Loucy (cell line): ENCODE measurements around the gene CYP4V2.

ENCODE experiments used
- CTCF ChIP-seq: fragments of 200-600 bp; sonication (generic); conservative IDR thresholded peaks from 2 replicates; pipeline ENCODE4 v1.5.1; 2014; ENCODE audit warnings: mild to moderate bottlenecking, antibody characterized with exemption, low read length
- EZH2phosphoT487 ChIP-seq: fragments of 200-600 bp; IDR thresholded peaks from 2 replicates; pipeline ENCODE4 v1.6.1; 2018; ENCODE audit warnings: antibody characterized with exemption, mild to moderate bottlenecking, moderate library complexity, borderline replicate concordance

GRCh38 chr4:186159613-186160012 lies 31.8 kb upstream of the CYP4V2 start:
- TF ChIP-seq CTCF (peak; percentile 23; the same call in 1 of the 2 replicates), EZH2phosphoT487 (no peak)
